WTC11 (cell line): ENCODE measurements around the gene FBXO3. TPM values are rescaled to one million over a fixed set of nuclear protein-coding genes. Genes with fewer than 3 reads are reported as not detected.

ENCODE experiments used
- ATAC-seq: fragments of 200-7000 bp; cut with Tn5 transposase; 2 replicates; pipeline ENCODE4 v1.10.0; 2021; ENCODE audit warnings: mild to moderate bottlenecking, moderate library complexity
- CTCF ChIA-PET: fragments of 300-600 bp; sonication (Branson Sonifier 250); formaldehyde crosslinking; loops from one replicate; lab custom pipeline; 2021; ENCODE audit warnings: antibody characterized with exemption; lab: Charles Lee
- POLR2A ChIA-PET: fragments of 350-600 bp; sonication (Branson Sonifier 250); formaldehyde crosslinking; loops from one replicate; lab custom pipeline; 2021; ENCODE audit warnings: antibody characterized with exemption; lab: Charles Lee
- DNase-seq: peaks from one replicate; pipeline ENCODE4 v3.0.0; 2021; ENCODE audit warnings: low spot score
- H3K27ac Mint-ChIP-seq: 2 replicates; pipeline ENCODE4 v1.8.0; 2021; ENCODE audit warnings: mixed read lengths
- H3K27me3 Mint-ChIP-seq: 2 replicates; pipeline ENCODE4 v1.8.0; 2021; ENCODE audit warnings: low read depth, mild to moderate bottlenecking, moderate library complexity, mixed read lengths
- H3K36me3 Mint-ChIP-seq: 2 replicates; pipeline ENCODE4 v1.8.0; 2021; ENCODE audit warnings: mixed read lengths
- H3K4me1 Mint-ChIP-seq: 2 replicates; pipeline ENCODE4 v1.8.0; 2022; ENCODE audit warnings: mixed read lengths
- H3K4me3 Mint-ChIP-seq: 2 replicates; pipeline ENCODE4 v1.8.0; 2021; ENCODE audit warnings: mild to moderate bottlenecking, moderate library complexity, mixed read lengths
- H3K9me3 Mint-ChIP-seq: 2 replicates; pipeline ENCODE4 v1.8.0; 2021; ENCODE audit warnings: mixed read lengths
- AR ChIP-seq: fragments of 250-450 bp; sonication (Bioruptor Pico); IDR thresholded peaks from 2 replicates; pipeline ENCODE4 v1.9.0; 2021; ENCODE audit warnings: mild to moderate bottlenecking
- ATF1 ChIP-seq: sonication (generic); formaldehyde crosslinking; IDR thresholded peaks from 2 replicates; pipeline ENCODE4 v1.8.1; 2023; ENCODE audit warnings: mild to moderate bottlenecking, moderate library complexity, missing genetic modification reagents
- CTCF ChIP-seq: fragments of 200-600 bp; IDR thresholded peaks from 2 replicates; pipeline ENCODE4 v1.8.0; 2022; ENCODE audit warnings: antibody characterized with exemption
- E2F4 ChIP-seq: sonication (generic); formaldehyde crosslinking; IDR thresholded peaks from 2 replicates; pipeline ENCODE4 v1.8.1; 2022; ENCODE audit warnings: low read depth, mild to moderate bottlenecking, moderate library complexity, missing genetic modification reagents, borderline replicate concordance
- ERG ChIP-seq: fragments of 250-450 bp; sonication (Bioruptor Pico); IDR thresholded peaks from 2 replicates; pipeline ENCODE4 v1.8.0; 2021; ENCODE audit warnings: mild to moderate bottlenecking
- FOXP4 ChIP-seq: sonication (generic); formaldehyde crosslinking; IDR thresholded peaks from 2 replicates; pipeline ENCODE4 v1.8.0; 2022; ENCODE audit warnings: mild to moderate bottlenecking, missing genetic modification reagents
- HMGA2 ChIP-seq: fragments of 250-450 bp; sonication (Bioruptor Pico); IDR thresholded peaks from 2 replicates; pipeline ENCODE4 v1.4.0; 2021; ENCODE audit warnings: mild to moderate bottlenecking, moderate library complexity
- JAZF1 ChIP-seq: fragments of 250-450 bp; sonication (Bioruptor Pico); IDR thresholded peaks from 2 replicates; pipeline ENCODE4 v1.9.0; 2021; ENCODE audit warnings: moderate library complexity, mild to moderate bottlenecking, inconsistent platforms
- JUN ChIP-seq: sonication (generic); formaldehyde crosslinking; IDR thresholded peaks from 2 replicates; pipeline ENCODE4 v1.8.0; 2023; ENCODE audit warnings: mild to moderate bottlenecking, missing genetic modification reagents
- MYBL2 ChIP-seq: sonication (generic); formaldehyde crosslinking; IDR thresholded peaks from 2 replicates; pipeline ENCODE4 v1.8.1; 2023; ENCODE audit warnings: mild to moderate bottlenecking, moderate library complexity, missing genetic modification reagents
- OVOL2 ChIP-seq: fragments of 250-450 bp; sonication (Bioruptor Pico); IDR thresholded peaks from 2 replicates; pipeline ENCODE4 v1.9.0; 2021; ENCODE audit warnings: mild to moderate bottlenecking, borderline replicate concordance
- RELA ChIP-seq: sonication (generic); formaldehyde crosslinking; IDR thresholded peaks from 2 replicates; pipeline ENCODE4 v1.8.1; 2022; ENCODE audit warnings: missing genetic modification reagents, mild to moderate bottlenecking, borderline replicate concordance
- RORB ChIP-seq: fragments of 250-450 bp; sonication (Bioruptor Pico); IDR thresholded peaks from 2 replicates; pipeline ENCODE4 v1.9.0; 2021; ENCODE audit warnings: mild to moderate bottlenecking
- SMAD4 ChIP-seq: sonication (generic); formaldehyde crosslinking; IDR thresholded peaks from 2 replicates; pipeline ENCODE4 v1.8.0; 2022; ENCODE audit warnings: mild to moderate bottlenecking, missing genetic modification reagents
- STAT6 ChIP-seq: sonication (generic); formaldehyde crosslinking; conservative IDR thresholded peaks from 2 replicates; pipeline ENCODE4 v1.8.1; 2023; ENCODE audit warnings: mild to moderate bottlenecking, low read depth, missing genetic modification reagents, moderate library complexity
- TCF7 ChIP-seq: sonication (generic); formaldehyde crosslinking; IDR thresholded peaks from 2 replicates; pipeline ENCODE4 v1.8.0; 2022; ENCODE audit warnings: mild to moderate bottlenecking, low read depth, missing genetic modification reagents, moderate library complexity
- TP53 ChIP-seq: sonication (generic); formaldehyde crosslinking; IDR thresholded peaks from 2 replicates; pipeline ENCODE4 v1.8.1; 2023; ENCODE audit warnings: mild to moderate bottlenecking, missing genetic modification reagents
- USF2 ChIP-seq: sonication (generic); formaldehyde crosslinking; IDR thresholded peaks from 2 replicates; pipeline ENCODE4 v1.8.1; 2023; ENCODE audit warnings: mild to moderate bottlenecking, missing genetic modification reagents, moderate library complexity
- ZNF425 ChIP-seq: fragments of 250-450 bp; sonication (Bioruptor Pico); conservative IDR thresholded peaks from 2 replicates; pipeline ENCODE4 v1.9.0; 2021; ENCODE audit warnings: mild to moderate bottlenecking
- ZNF671 ChIP-seq: fragments of 250-450 bp; sonication (Bioruptor Pico); IDR thresholded peaks from 2 replicates; pipeline ENCODE4 v1.8.0; 2021; ENCODE audit warnings: mild to moderate bottlenecking
- total RNA-seq: library from RNA; stranded (reverse); gene quantifications from 3 replicates; pipeline ENCODE4 v1.2.3, GENCODE V29; 2021

FBXO3 gene
- total RNA-seq, 1 experiment from 2014 or later = 14.5 TPM

- TF ChIP-seq ERG = no peak
- TF ChIP-seq OVOL2 = no peak
Observed at GRCh38 chr11:33703234-33703633, 71.1 kb downstream of the FBXO3 start (continued).

- peaks cover 11% of the 10 kb centered on the region for H3K27me3 Mint-ChIP-seq
- CTCF ChIA-PET = interaction anchor here (0.7 to 1.9 kb wide), 4 partner anchors 13 to 295 kb away, joined by 3 to 5 read pairs (median 4); no protein-coding TSS in a partner anchor
- peak overlapping the region; percentile 80 for H3K4me3 Mint-ChIP-seq
- H3K4me1 Mint-ChIP-seq = peaks cover 21% of the 10 kb centered on the region
- no peak for DNase-seq
- no peaks in the 10 kb centered on the region for H3K36me3 Mint-ChIP-seq
- H3K9me3 Mint-ChIP-seq = no peaks in the 10 kb centered on the region
- H3K27ac Mint-ChIP-seq = peak overlapping the region; percentile 73; the same call in 1 of the 2 replicates
- POLR2A ChIA-PET = interaction anchor here (0.9 to 2.2 kb wide), 2 partner anchors 10 to 35 kb away, joined by 3 to 10 read pairs; partner anchors contain the start of gene CD59
- no peak for ATAC-seq
- no peak for TF ChIP-seq AR (CRISPR knock-in tag)
- no peak for TF ChIP-seq ZNF671 (CRISPR knock-in tag)
- no peak for TF ChIP-seq ZNF425
- TF ChIP-seq JAZF1 (CRISPR knock-in tag) = no peak
- TF ChIP-seq JUN (CRISPR knock-in tag) = no peak
- no peak for TF ChIP-seq SMAD4 (CRISPR knock-in tag)
- TF ChIP-seq TCF7 (CRISPR knock-in tag) = no peak
- TF ChIP-seq RELA (CRISPR knock-in tag) = no peak
- TF ChIP-seq USF2 (CRISPR knock-in tag) = no peak
- TF ChIP-seq RORB (CRISPR knock-in tag) = no peak
- TF ChIP-seq FOXP4 (CRISPR knock-in tag) = no peak
- no peak for TF ChIP-seq ATF1
- no peak for TF ChIP-seq STAT6 (CRISPR knock-in tag)
- TF ChIP-seq HMGA2 (CRISPR knock-in tag) = no peak
- no peak for TF ChIP-seq CTCF
- TF ChIP-seq TP53 (CRISPR knock-in tag) = no peak
- TF ChIP-seq MYBL2 (CRISPR knock-in tag) = no peak
- TF ChIP-seq E2F4 = no peak
Observed at GRCh38 chr11:33701302-33702230, 72.8 kb downstream of the FBXO3 start.
